NK-92 treated with Interleukin-12 subunit alpha and Interleukin-12 subunit beta, amount 100 ng/mL, for 24 hours (cell line): ENCODE measurements around the gene PAX5.

Experiments used
- DNase-seq: peaks from one replicate; lab custom pipeline; 2025; lab: John Stamatoyannopoulos, UW

The PAX5 gene

DNA sequence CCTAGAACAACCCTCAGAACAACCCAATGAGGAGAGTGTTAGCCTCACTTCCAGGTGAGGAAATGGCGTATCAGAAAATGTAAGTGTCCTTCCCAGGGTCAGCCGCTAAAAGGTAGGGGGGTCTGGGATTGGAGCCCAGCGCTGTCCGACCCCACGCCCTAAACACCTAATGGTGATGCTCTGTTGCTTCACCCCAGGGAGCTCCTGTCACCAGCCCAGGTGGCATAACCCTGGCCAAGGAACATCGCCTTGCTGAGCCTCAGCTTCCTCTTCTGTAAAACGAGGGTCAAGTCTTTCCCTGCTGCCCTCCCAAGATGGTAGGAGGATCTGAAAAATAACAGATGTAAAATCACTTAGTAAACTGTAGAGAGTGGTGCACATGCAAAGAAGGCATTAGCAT is 132.5 kb downstream of the PAX5 start:
- no peak for DNase-seq

DNA sequence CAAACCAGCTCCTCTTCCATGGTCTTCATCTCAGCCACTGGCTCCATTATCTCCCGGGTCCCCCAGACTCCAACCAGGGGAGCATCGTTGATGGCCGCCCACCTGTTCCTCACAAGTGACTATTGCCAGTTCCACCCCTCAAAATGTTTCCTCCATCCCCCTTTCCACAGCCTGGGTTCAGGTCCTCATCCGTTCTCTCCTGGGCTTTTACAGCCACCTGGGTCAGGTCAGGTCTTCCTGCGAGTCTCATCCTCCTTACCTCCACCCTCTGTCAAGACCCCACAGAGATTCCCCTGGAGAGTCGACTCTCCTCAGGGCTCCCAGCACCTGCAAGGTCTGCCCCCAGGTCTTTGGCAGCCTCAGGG is 133.2 kb downstream of the PAX5 start:
- DNase-seq, result no peak

DNA sequence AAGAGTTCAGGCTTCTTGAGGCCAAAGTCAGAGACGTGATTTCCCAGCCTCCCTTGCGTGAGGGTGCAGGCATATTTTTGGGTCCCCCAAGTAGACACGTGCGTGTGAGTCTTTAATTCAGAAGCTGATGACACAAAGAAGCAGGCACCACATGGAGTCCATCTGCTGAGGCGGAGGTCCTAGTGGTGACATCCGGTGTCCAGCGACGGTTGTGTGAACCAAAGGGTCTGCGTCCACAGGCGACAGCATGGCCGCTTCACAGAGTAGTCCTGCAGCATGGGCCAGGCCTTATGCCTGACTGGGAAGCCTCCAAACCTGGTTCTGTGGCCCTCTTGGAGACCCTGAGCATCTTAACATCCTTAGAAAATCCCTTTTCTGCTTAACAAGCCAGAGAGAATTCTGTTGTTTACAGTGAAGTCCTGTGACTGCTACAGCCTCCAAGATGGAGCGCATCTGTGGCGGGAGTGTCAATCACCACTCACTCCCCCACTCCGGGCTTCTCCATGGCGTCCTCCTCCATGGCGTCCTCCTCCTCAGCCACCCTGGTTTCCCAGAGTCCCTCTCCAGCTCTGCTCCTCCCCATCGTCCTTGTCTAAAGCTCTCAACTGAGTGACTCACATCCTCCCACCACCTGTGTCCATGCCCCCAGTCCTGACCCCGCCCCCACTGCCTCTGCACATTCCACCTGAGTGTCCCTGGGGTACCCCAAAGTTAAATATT is 133.8 kb downstream of the PAX5 start:
- no peak for DNase-seq

DNA sequence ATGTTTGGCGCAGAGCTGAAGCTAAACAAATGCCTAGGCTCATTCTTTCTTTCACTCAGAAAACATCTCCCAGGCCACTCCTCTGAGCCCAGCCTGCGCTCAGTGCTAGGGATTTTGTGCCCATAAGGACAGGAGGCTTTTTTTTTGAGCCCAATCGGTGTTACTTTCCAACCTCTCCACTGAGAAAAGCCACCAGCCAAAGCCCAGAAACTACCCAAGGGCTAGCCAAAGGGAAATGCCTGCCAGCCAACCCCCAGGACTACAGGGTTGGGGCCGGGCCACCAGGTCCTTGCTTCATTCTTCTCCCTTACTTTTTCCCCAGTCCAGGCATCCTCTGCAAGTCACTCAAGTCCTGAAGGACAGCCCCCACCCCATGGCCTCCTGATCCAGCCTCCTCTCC is 134.7 kb downstream of the PAX5 start:
- DNase-seq, result no peak

DNA sequence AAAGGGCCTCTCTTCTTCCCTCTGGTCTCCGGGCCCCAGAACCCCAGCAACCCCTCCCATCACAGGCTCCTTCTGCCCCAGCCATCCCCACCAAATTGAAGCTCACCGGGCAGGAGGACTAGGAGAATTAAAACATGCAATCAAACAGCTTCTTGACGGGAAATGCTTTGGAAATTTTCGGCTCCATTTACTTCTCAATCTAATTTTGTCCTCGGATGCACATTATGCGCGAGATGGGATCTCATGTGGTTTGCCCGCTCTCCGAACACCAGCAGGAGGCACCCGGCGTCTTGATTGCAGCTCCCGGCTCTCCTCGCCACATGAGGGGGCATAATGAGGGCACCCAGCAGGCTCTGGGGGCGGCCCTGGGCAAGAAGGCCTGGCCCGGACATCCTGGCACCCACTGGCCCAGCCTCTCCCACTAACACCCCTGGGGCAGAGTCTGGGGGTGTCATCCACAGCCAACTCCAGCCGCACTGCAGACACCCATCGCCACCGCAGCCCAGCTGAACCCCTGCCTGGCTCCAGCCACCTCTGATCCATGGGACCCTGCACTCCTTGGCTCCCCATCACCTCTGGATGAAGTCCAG is 135.5 kb downstream of the PAX5 start:
- DNase-seq, result no peak

DNA sequence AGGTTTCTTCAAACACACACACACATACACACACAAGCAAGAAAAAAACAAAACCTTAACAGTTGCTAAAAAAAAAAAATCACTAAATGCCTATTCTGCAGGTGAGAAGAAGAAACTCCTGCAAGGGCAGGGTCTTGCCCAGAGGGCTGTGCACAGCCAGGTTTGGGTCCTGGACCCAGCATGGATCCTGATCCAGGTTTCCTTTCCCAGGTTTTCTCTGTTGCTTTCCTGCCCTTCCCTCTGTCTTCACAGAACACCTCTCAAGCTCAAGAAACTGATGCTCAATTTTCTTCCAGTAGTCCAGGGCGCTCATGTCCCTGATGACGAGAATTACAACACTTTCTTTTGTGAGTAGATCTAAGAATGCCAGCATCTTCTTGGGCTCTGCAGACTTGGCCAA is 136.6 kb downstream of the PAX5 start:
- DNase-seq, result no peak

DNA sequence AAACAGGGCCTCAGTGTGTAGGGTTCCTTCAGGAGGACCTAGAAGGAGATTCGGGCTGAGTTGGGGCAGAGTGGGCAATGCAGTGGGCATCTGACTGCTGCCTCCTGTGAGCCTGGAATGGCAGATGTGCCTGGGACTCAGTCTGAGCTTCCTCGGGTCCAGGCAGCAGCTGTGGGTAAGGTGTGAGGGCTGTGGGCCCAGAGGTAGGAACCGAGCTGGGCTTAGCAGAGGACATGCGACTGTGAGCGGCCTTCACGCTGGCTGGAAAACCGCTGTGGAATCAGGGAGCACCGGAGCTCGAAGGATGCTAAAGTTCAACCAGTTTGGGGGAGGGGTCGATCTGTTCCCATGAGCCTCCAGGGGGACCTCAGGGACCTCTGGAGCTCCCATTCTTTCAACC is 137.0 kb downstream of the PAX5 start:
- no peak for DNase-seq

DNA sequence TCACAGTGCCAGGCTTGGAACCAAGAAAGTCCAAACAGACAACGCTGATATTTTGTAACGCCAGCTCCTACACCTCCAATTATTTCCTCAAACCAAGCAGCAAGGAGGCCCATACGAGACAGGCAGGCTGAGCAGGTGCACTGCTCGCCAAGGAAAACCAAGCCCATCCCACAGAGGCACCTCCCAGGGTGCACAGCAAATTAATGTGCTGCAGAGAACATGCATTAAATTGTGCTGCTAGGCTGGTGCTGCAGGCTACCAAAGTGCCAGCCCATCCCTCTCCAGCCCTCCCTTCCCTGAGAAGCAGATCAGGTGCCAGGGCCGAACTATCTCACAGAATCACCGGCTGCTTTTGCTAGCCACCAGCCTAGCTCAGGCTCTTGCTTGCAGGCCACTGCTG is 137.8 kb downstream of the PAX5 start:
- no peak for DNase-seq

DNA sequence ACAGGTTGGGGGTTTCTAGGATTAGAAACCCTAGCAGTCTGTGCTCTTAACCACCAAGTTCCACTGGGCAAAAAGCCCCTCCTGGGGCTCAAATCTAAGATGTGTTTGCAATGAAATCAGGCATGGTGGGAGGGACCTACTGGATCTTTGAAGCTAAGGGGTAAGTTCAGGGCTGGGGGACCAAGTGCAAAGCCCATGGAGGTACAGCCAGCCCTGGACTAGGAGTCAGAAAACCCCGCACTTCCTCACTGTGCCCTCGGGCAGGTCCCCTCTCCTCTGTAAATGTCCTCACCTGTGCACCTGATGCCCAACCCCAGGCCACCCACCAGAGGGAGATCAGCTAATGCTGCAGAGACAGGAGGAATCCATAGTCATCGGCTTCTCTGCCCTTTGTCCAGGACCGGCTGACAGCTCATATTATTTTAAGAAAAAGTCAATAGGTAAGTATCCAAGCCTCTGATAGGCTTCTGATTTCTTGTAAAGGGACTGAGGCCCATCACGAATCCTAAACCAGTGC is 138.3 kb downstream of the PAX5 start:
- no peak for DNase-seq

DNA sequence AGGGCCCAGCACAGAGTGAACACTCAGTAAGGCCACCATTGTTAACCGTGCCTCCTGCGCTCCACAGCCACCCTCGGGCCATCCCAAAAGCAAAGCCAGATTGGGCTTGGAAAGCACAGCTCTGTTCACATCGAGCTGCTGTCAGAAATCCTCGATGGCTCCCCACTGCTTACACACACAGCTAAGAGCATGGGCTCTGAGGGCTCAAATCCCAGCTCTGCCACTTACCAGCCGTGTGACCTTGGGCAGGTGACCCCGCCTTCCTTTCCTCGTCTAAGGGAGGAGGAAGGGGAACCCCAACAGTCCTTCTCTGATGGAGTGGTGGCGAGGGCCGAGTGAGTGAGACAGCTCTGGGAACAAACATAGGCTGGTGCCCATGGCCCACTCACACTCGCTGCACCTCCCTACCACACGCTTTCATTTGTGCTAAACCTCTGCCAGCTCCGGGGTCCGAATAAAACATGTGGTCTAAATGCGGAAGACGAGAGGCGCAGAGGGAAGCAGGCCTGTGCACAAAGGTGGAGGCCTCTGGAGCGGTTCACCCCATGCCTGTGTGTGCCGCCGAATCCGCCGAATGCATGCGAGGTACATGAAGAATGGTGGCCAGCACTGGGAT is 139.3 kb downstream of the PAX5 start:
- no peak for DNase-seq

DNA sequence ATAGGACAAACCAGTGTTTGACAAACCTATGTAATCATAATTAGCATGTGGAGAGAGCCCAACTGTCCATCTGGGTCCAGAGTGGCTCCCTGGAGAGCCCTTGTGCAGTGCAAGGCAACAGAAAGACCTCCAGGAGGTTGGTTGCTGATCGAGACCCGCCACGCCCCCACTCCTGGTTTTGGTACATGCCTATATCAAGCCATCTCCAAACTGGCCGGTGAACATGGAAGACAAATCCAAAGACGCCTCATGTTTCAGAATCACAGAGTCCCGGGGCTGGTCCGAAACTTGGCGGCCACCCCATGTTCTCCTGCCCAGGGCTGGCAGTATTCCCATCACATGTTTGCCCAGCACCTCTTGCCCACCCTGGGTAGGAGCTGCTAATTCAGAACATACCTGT is 140.2 kb downstream of the PAX5 start:
- no peak for DNase-seq

DNA sequence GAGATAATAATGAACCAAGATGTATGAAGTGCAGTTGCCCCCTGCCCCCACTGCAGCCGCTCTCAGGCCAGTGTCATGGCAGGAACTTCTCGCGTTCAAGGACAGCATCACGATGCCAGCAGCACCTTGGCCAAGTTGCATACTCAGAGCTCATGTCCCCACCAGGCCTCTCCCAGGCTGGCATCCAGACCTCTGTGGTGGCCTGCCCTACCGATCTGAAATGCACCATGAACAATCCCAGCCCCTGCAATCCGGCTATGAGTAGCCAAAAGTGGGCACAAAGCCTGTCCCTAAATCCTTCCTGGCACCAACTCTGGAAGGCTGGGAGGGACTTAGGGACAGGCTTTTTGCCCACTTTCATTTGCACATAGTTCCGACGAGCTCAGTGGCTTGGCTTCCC is 140.9 kb downstream of the PAX5 start:
- no peak for DNase-seq

DNA sequence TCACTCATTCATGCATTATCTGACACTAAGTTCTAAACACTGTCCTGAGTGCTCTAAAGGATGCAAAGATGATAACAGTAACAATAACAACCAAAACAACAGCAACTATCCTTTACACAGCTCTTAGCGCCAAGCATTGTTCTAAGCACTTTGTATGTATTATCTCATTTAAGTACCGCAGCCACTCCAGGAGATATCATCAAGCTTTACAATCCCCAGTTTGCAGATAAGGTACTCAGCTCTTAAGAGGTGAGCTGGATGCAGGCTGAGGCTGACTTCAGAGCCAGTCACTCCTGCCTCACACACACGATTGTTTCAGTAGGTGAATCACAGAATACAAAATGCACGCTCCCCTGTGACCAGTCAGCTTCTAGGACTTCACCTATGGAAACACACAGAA is 141.8 kb downstream of the PAX5 start:
- no peak for DNase-seq

DNA sequence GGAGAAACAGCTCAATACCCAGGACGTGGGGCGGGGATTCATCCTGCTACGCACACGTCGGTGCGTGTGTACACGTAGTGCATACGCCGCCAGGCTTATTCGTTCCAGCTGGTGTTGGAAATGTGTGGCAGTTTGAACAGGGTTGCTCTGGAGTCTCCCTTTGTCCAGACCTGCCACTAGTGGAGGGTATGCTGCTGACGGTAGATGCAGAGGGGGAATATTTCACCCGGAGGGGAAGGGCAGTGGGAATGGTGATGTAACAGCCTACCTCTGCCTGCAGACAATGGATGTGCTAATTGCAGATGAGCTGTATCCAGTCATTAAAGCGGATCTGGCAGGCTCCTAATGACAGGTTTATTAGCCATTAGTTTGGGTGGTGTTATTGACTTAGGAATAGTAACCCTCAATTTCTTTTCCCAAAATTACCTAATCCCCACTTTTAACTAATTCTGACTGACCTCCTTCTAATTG is 142.7 kb downstream of the PAX5 start:
- DNase-seq, result no peak

DNA sequence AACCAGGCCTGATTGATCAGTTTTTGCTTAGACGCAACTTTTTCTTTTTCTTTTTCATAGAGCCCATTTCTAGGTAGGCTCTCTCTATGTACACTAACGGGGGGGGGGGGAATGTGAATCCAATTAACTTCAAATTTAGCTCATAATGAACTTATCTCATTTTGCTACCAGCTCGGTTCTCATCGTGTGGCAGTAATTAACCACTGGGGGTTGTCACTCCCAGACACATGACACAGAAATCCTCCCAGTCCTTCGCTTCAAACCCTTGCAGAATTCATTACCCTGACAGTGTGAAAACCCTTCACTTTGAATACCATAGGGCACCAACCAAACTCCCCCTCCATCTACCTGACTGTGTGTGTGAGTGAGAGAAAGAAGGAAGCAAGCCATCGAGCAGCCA is 144.2 kb downstream of the PAX5 start:
- no peak for DNase-seq

DNA sequence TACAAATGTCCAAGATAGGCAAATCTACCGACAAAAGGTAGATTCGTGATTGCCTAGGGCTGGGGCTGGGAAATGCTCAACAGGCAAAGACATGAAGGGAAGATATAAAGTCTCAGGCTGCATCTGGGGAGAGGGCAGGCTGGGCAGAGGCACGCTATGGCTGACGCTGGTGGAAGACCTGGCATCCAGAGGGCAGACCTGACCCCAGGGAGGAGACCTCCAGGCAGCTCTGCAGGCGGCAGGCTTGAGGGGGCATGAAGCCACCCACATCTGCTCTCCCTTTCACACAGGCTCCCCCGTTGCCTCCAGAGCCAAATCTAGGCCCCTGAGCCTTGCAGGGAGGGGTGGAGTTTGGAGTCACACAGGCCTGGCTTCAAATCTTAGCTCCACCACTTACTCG is 145.5 kb downstream of the PAX5 start:
- DNase-seq, result no peak

DNA sequence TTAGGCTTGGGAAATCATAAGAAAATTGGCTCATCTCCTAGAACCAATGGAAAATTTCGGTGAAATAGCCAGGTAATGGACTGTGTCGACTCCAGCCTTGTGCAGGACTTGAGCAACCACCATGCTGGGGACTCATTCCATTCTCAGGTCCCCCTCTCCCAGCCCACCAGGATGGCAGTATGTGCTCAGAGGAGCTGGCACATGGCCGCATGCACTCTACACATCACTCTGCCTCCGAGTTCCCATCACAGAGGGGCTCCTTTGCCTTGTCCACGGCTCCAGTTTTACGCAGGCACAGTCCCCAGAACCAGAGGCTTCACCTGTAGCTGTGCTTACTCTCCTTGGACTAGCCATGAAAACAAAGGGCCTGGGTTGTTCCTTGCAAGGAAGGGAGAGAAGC is 149.3 kb downstream of the PAX5 start:
- DNase-seq, result no peak

DNA sequence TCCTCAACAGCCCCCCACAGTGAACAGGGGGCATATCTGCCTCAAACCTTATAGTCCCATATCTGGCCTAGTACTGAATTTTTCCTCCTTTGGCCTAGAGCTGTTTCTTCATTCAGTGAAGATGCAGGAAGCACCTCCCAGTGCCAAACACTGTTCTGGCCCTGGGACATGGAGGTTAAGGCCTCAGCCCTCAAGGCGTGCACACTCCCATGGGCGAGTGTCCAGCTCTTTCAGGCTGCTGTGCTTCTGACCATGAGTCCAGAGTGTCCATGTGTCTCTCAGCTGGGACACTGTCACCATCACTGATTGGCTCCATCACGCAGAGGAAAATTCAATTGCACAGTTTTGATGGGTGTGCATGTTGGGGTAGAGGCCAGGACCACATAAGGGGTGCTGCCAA is 151.5 kb downstream of the PAX5 start:
- DNase-seq, result no peak

DNA sequence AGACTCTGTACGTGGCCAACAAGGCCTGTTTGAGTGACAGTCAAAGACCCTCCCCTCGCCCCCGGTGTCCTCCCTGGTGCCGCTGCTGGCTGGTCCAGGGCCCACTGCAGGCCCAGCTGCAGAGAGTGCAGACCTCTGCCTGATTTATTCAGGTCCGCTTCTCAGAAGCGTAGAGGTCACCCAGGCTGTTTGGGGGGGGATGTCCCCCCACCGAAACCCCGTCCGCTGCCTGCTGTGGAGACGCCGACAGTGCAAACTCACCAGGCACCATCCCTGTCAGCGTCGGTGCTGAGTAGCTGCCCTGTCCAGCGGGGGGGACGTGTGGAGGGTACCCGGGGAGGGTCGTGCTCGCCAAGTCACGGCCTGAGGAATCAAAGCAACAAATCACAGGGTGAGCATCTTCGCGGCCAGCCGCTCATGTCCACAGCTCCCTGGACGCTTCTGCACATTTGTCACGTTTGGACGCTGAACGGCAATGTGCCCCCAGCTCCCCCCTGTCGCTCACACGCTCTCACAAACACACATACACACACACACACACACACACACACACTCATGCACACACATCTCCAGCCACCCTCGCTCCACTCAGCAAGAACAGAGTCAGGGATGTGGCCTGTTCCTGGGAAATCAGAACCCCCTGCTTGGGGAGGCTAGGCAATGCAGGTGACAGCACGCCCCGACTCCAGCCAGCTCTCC is 152.2 kb downstream of the PAX5 start:
- DNase-seq, result no peak

DNA sequence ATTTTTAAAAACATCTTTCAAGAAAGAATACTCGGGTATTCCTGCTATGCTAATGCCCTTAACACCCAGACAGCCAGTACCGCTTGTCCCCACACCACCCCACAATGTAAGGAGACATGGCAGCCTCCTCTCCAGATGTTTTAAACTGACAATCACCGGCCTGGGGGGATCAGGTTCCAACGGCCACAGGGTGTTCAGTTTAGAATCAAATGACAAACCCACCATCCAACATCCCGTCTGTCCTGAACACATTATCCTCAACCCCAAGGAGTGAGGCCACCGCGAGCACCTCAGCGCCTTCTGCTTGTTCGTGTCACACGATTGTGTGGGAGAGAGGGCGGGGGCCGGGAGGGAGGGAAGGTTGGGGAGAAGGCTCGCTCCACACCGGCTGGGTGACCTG is 152.8 kb downstream of the PAX5 start:
- DNase-seq, result no peak

DNA sequence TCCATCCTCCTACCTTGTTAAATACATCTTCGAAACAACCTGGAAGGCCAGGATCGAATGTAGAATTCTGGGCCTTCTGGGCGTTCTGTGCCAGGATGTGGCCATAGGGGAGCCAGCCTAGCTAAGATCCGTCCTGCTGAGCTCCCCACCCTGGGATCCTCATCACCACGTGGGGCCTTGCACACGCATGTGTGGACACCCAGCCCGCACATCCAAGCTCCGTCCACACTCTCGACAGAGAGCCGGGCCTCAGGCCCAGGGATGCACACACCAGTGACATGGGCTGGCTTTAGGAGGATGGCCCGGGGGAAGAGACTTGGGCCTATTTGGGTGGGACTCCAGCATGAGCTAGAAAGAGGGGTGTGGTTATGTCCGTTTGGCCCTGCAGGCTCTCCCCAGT is 154.0 kb downstream of the PAX5 start:
- DNase-seq, result no peak

DNA sequence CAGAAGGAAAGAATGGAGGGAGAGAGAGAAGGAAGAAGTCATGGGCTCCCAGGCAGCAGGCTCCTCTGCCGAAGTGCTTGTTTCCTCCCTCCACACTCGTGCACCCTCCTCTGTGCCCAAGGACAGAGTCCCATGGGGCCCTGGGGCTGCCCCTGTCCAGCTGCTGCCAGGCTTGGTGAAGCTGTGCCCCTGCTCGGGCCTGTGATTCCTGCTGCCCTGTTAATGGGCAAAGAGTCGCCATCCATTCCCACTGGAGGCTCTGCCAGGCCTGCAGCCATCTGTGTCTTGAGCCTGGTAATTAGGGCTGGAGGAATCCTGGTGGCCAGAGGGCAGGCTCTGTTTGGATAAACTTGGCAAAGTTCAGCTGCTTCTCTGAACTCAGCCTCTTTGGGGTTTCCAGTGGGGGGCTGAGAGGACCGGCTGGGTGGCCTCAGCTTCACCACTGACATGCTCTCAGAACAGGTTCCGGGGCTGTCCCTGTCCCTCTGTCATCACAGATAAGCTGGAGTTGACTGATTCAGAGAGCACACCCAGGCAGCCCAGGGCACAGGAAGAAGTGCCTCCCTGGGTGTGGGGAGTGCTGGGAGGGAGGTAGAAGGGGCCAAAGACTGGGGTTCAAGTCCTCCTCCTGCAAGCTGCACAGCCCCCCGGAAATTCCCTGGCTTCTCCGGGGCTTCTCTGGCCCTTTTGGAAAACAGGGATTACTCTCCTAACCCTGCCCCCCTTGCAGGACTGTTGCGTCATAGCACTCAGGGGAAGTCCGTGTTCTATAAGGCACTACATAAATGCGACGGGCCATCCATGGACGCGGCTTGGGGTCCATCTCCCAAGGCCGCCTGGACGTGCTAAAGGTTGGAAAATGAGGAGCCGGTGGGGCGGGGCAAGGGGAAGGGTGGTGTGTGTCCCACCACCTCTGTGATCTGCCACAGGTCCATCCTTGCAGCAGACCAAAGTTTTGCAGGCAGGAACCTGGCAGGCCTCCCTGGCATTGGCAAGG is 154.8 kb downstream of the PAX5 start:
- DNase-seq, result no peak
